Measurements from ENCODE around the gene SPATA9. TPM values are rescaled to one million over a fixed set of nuclear protein-coding genes. Genes with fewer than 3 reads are reported as not detected.

SPATA9 gene
- total and polyA plus RNA-seq, 2 of the 13 experiments (the other 11 are each of a cell fraction or from before 2014, with no cell fraction given) = not detected

DNA sequence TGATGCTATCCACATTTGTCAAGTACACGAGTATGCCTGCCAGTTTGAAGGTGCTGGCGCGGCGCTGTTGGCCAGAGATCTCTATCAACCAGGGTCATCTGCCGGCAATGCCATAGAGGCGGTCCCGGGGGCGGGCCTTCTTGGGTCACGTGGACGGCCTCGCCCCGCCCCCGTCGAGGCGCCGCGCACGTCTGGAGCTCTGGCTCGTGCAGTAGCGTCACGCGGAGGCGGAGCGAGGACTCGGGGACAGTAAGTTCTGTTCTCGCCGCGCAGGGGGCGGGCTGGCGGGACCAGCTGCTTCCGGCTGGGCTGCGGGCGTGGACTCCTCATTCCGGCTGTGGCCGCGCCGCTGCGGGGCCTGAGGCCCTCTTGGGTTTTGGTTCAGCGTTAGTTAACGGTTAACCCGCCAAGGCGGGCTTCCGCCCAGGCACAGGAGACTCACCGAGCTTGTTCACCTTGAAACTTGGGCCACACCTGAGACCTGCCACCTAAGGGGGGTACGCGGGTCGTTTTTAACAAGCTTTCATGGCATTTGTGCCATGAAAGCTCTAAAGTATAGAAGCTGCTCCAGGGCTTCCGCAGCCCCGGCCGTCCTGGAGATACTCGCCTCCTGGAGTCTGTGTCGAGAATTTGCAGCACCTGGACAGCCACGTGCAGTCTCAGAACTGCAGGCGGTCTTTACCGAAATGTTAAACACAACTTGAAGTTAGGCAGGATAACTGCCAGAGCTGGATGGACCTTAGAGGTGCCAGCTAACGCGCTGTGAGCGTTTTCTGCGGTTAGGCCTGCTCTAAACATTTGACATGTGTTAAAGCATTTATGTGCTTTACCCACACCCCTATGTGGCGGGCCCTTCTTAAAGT, 36.0 kb downstream of the SPATA9 start, which contains the start of gene RFESD (continued):
- TF ChIP-seq ZNF329 (CRISPR knock-in tag; IDR thresholded peaks at IDR 0.05; ENCODE audit: low read depth) = peak; percentile 80
- TF ChIP-seq, protein P1, sequence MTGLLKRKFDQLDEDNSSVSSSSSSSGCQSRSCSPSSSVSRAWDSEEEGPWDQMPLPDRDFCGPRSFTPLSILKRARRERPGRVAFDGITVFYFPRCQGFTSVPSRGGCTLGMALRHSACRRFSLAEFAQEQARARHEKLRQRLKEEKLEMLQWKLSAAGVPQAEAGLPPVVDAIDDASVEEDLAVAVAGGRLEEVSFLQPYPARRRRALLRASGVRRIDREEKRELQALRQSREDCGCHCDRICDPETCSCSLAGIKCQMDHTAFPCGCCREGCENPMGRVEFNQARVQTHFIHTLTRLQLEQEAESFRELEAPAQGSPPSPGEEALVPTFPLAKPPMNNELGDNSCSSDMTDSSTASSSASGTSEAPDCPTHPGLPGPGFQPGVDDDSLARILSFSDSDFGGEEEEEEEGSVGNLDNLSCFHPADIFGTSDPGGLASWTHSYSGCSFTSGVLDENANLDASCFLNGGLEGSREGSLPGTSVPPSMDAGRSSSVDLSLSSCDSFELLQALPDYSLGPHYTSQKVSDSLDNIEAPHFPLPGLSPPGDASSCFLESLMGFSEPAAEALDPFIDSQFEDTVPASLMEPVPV (CRISPR knock-in tag; IDR thresholded peaks at IDR 0.05) = peak; percentile 87; the same call in 1 of the 2 replicates
- TF ChIP-seq ZNF737 (CRISPR knock-in tag; IDR thresholded peaks at IDR 0.05; ENCODE audit: borderline replicate concordance) = no peak
- TF ChIP-seq PHF20 (CRISPR knock-in tag; IDR thresholded peaks at IDR 0.05) = peak; percentile 73
- TF ChIP-seq, protein P2, sequence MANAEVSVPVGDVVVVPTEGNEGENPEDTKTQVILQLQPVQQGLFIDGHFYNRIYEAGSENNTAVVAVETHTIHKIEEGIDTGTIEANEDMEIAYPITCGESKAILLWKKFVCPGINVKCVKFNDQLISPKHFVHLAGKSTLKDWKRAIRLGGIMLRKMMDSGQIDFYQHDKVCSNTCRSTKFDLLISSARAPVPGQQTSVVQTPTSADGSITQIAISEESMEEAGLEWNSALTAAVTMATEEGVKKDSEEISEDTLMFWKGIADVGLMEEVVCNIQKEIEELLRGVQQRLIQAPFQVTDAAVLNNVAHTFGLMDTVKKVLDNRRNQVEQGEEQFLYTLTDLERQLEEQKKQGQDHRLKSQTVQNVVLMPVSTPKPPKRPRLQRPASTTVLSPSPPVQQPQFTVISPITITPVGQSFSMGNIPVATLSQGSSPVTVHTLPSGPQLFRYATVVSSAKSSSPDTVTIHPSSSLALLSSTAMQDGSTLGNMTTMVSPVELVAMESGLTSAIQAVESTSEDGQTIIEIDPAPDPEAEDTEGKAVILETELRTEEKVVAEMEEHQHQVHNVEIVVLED (CRISPR knock-in tag; IDR thresholded peaks at IDR 0.05; ENCODE audit: borderline replicate concordance) = peak; percentile 87
- TF ChIP-seq, protein P3, sequence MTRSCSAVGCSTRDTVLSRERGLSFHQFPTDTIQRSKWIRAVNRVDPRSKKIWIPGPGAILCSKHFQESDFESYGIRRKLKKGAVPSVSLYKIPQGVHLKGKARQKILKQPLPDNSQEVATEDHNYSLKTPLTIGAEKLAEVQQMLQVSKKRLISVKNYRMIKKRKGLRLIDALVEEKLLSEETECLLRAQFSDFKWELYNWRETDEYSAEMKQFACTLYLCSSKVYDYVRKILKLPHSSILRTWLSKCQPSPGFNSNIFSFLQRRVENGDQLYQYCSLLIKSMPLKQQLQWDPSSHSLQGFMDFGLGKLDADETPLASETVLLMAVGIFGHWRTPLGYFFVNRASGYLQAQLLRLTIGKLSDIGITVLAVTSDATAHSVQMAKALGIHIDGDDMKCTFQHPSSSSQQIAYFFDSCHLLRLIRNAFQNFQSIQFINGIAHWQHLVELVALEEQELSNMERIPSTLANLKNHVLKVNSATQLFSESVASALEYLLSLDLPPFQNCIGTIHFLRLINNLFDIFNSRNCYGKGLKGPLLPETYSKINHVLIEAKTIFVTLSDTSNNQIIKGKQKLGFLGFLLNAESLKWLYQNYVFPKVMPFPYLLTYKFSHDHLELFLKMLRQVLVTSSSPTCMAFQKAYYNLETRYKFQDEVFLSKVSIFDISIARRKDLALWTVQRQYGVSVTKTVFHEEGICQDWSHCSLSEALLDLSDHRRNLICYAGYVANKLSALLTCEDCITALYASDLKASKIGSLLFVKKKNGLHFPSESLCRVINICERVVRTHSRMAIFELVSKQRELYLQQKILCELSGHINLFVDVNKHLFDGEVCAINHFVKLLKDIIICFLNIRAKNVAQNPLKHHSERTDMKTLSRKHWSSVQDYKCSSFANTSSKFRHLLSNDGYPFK (CRISPR knock-in tag; IDR thresholded peaks at IDR 0.05; ENCODE audit: borderline replicate concordance) = peak; percentile 57; the same call in 1 of the 2 replicates
- no peak for TF ChIP-seq CHD2 (IDR thresholded peaks at IDR 0.05; ENCODE audit: low read depth, low read length)
- TF ChIP-seq MYC (CRISPR knock-in tag; IDR thresholded peaks at IDR 0.05; ENCODE audit: borderline replicate concordance) = peak; percentile 83
- TF ChIP-seq, protein P4, sequence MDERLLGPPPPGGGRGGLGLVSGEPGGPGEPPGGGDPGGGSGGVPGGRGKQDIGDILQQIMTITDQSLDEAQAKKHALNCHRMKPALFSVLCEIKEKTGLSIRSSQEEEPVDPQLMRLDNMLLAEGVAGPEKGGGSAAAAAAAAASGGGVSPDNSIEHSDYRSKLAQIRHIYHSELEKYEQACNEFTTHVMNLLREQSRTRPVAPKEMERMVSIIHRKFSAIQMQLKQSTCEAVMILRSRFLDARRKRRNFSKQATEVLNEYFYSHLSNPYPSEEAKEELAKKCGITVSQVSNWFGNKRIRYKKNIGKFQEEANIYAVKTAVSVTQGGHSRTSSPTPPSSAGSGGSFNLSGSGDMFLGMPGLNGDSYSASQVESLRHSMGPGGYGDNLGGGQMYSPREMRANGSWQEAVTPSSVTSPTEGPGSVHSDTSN (CRISPR knock-in tag; IDR thresholded peaks at IDR 0.05) = no peak
- TF ChIP-seq PRMT3 (CRISPR knock-in tag; IDR thresholded peaks at IDR 0.05; ENCODE audit: borderline replicate concordance, low read depth) = peak; percentile 74
- peak; percentile 68; the same call in 1 of the 2 replicates for TF ChIP-seq POLR2AphosphoS5 (IDR thresholded peaks at IDR 0.05; ENCODE audit: low read depth, low read length)
- TF ChIP-seq ZNF296 (CRISPR knock-in tag; conservative IDR thresholded peaks at IDR 0.05) = no peak
- TF ChIP-seq SRSF1 (optimal IDR thresholded peaks at IDR 0.05; ENCODE audit: low read depth, low read length) = no peak
- TF ChIP-seq ZNF746 (CRISPR knock-in tag; IDR thresholded peaks at IDR 0.05) = peak; percentile 68
